Right renal cortex interstitium (tissue), 3 donors: ENCODE measurements around the gene CCDC183. TPM values are rescaled to one million over a fixed set of nuclear protein-coding genes. Genes with fewer than 3 reads are reported as not detected.

Experiments used
- polyA plus RNA-seq, 3 donors: library from polyadenylated mRNA; unstranded; fragments of 120-200 nt; gene quantifications; one replicate each; pipeline ENCODE4 v1.2.1, GENCODE V29; 2013; ENCODE audit not compliant: insufficient read length in 3 of 3

Gene CCDC183
- polyA plus RNA-seq, 3 donors: 2.5 to 3.4 (median 2.9) TPM

Other genes starting within 250 kb of the CCDC183 start
- 10 to 100 TPM; 42.9 to 51.6 (median 48.2) TPM for gene EGFL7, start 133.4 kb upstream of the CCDC183 start, polyA plus RNA-seq
- gene AGPAT2, start 108.9 kb upstream of the CCDC183 start, polyA plus RNA-seq: 10 to 100 TPM; 33.7 to 40.3 (median 34.5) TPM
- 10 to 100 TPM; 25.9 to 31.9 (median 27.3) TPM for gene DIPK1B, start 83.8 kb upstream of the CCDC183 start, polyA plus RNA-seq
- 1 to 10 TPM in 2 of 3 donors, under 1 TPM in 1; 0.93 to 2.3 (median 1.2) TPM for gene LCN10, start 53.4 kb upstream of the CCDC183 start, polyA plus RNA-seq
- gene LCN6, start 47.8 kb upstream of the CCDC183 start, polyA plus RNA-seq: not detected
- under 1 TPM; 0.11 to 0.17 (median 0.16) TPM for gene LCN8, start 38.1 kb upstream of the CCDC183 start, polyA plus RNA-seq
- under 1 TPM in 1 of 3 donors, not detected in 2; 0.04 TPM for gene LCN15, start 31.8 kb upstream of the CCDC183 start, polyA plus RNA-seq
- 10 to 100 TPM; 63.2 to 77.7 (median 67.1) TPM for gene TMEM141, start 5.0 kb upstream of the CCDC183 start, polyA plus RNA-seq
- 10 to 100 TPM; 58.6 to 61.1 (median 59.7) TPM for gene RABL6, start 11.6 kb downstream of the CCDC183 start, polyA plus RNA-seq
- gene AJM1, start 46.1 kb downstream of the CCDC183 start, polyA plus RNA-seq: under 1 TPM; 0.54 to 0.80 (median 0.64) TPM
- 10 to 100 TPM; 59.9 to 76.5 (median 65.2) TPM for gene PHPT1, start 53.1 kb downstream of the CCDC183 start, polyA plus RNA-seq
- gene MAMDC4, start 56.0 kb downstream of the CCDC183 start, polyA plus RNA-seq: 1 to 10 TPM; 3.1 to 4.6 (median 4.3) TPM
- gene EDF1, start 70.0 kb downstream of the CCDC183 start, polyA plus RNA-seq: 100 to 1,000 TPM; 349 to 395 (median 374) TPM
- 10 to 100 TPM; 10.1 to 14.0 (median 10.1) TPM for gene TRAF2, start 90.2 kb downstream of the CCDC183 start, polyA plus RNA-seq
- gene FBXW5, start 148.4 kb downstream of the CCDC183 start, polyA plus RNA-seq: 10 to 100 TPM; 32.5 to 43.5 (median 38.4) TPM
- gene C8G, start 148.9 kb downstream of the CCDC183 start, polyA plus RNA-seq: under 1 TPM; 0.28 to 0.58 (median 0.46) TPM
- 10 to 100 TPM; 13.1 to 18.8 (median 15.9) TPM for gene LCN12, start 155.9 kb downstream of the CCDC183 start, polyA plus RNA-seq
- 10 to 100 TPM; 20.9 to 29.3 (median 25.4) TPM for gene PTGDS, start 181.2 kb downstream of the CCDC183 start, polyA plus RNA-seq
- gene LCNL1, start 186.7 kb downstream of the CCDC183 start, polyA plus RNA-seq: under 1 TPM; 0.03 to 0.23 (median 0.12) TPM
- gene PAXX, start 196.1 kb downstream of the CCDC183 start, polyA plus RNA-seq: 10 to 100 TPM; 22.3 to 27.0 (median 24.4) TPM
- under 1 TPM in 2 of 3 donors, not detected in 1; 0.36 to 0.38 TPM for gene CLIC3, start 200.2 kb downstream of the CCDC183 start, polyA plus RNA-seq
- gene ABCA2, start 231.9 kb downstream of the CCDC183 start, polyA plus RNA-seq: 10 to 100 TPM; 42.0 to 49.0 (median 46.3) TPM
- gene FUT7, start 235.8 kb downstream of the CCDC183 start, polyA plus RNA-seq: under 1 TPM in 1 of 3 donors, not detected in 2; 0.06 TPM
- gene NPDC1, start 249.8 kb downstream of the CCDC183 start, polyA plus RNA-seq: 10 to 100 TPM; 16.3 to 20.1 (median 18.7) TPM